Uterus (tissue), 2 donors: ENCODE data around the gene TARP.

Experiments used
- CTCF ChIP-seq, 4 experiments: fragments of 200-600 bp in 2 of 4; fragments of 450-650 bp in 2 of 4; sonication (generic) in 2 of 4; IDR thresholded peaks; one replicate each; pipeline ENCODE4 v1.5.1; 2016 to 2019; ENCODE audit warnings: antibody characterized with exemption in 4 of 4, mild to moderate bottlenecking in 2 of 4, moderate library complexity in 1 of 4
- POLR2A ChIP-seq, 2 donors: fragments of 450-650 bp; IDR thresholded peaks; one replicate each; pipeline ENCODE4 v1.6.1; 2016; ENCODE audit warnings: antibody characterized with exemption in 2 of 2, mild to moderate bottlenecking in 1 of 2, moderate library complexity in 1 of 2

GRCh38 chr7:38292442-38292841 is 19.0 kb upstream of the TARP start:
- TF ChIP-seq POLR2A (IDR thresholded peaks at IDR 0.05) (no peak), CTCF (IDR thresholded peaks at IDR 0.05) (no peak)
